ENCODE results near the gene PPIF.

GRCh38 chr10:79346012-79346340, 1.3 kb upstream of the PPIF start:
- TF ChIP-seq EZH2 (IDR thresholded peaks at IDR 0.05; ENCODE audit: insufficient read depth, poor library complexity, severe bottlenecking) (no peak), EZH2phosphoT487 (IDR thresholded peaks at IDR 0.05; ENCODE audit: insufficient read depth, low read depth) (no peak)

Measured in GM23248 (cell line).